NT2/D1 (cell line): ENCODE data around the gene TNFRSF17.

Source experiments
- DNase-seq: peaks from one replicate; pipeline ENCODE4 v3.0.0-alpha.2; 2011; ENCODE audit warnings: low read depth, low spot score
- H3K27me3 ChIP-seq: 2 replicates; pipeline ENCODE4 v1.6.0; 2011; ENCODE audit warnings: mild to moderate bottlenecking; ENCODE audit not compliant: insufficient read length, insufficient read depth
- H3K36me3 ChIP-seq: 2 replicates; pipeline ENCODE4 v1.6.1; 2011; ENCODE audit warnings: mild to moderate bottlenecking, low read length, mixed read lengths; ENCODE audit not compliant: insufficient read depth, insufficient read length
- H3K4me1 ChIP-seq: 2 replicates; pipeline ENCODE4 v1.5.1; 2011; ENCODE audit not compliant: insufficient read depth, insufficient read length
- H3K4me3 ChIP-seq: 2 replicates; pipeline ENCODE4 v1.5.1; 2011; ENCODE audit warnings: low read depth; ENCODE audit not compliant: insufficient read length
- H3K9ac ChIP-seq: 2 replicates; pipeline ENCODE4 v1.6.0; 2011; ENCODE audit warnings: low read depth; ENCODE audit not compliant: insufficient read length
- H3K9me3 ChIP-seq: 2 replicates; pipeline ENCODE4 v1.5.1; 2011; ENCODE audit warnings: mild to moderate bottlenecking, low read length; ENCODE audit not compliant: insufficient read depth
- SUZ12 ChIP-seq: IDR thresholded peaks from 2 replicates; pipeline ENCODE4 v1.6.1; 2011; ENCODE audit not compliant: insufficient read length, insufficient read depth; ENCODE audit errors: extremely low read depth
- YY1 ChIP-seq: IDR thresholded peaks from 2 replicates; pipeline ENCODE4 v1.6.1; 2011; ENCODE audit not compliant: insufficient read length, insufficient read depth
- ZNF274 ChIP-seq: IDR thresholded peaks from 2 replicates; pipeline ENCODE4 v1.6.1; 2011; ENCODE audit warnings: mild to moderate bottlenecking, low read depth, low read length

TNFRSF17 gene

GRCh38 chr16:11996433-11997330, 31.7 kb downstream of the TNFRSF17 start:
- H3K9me3 ChIP-seq = no peaks in the 10 kb centered on the region
- peaks cover 3% of the 10 kb centered on the region for H3K36me3 ChIP-seq
- H3K4me1 ChIP-seq = peaks cover 2% of the 10 kb centered on the region
- no peak overlapping the region for H3K9ac ChIP-seq
- H3K27me3 ChIP-seq = no peaks in the 10 kb centered on the region
- no peak for DNase-seq
- TF ChIP-seq SUZ12 (no peak), ZNF274 (no peak), YY1 (no peak)
- no peak overlapping the region for H3K4me3 ChIP-seq

- Histone ChIP-seq H3K4me1 (no peaks in the 10 kb centered on the region), H3K9me3 (no peaks in the 10 kb centered on the region), H3K36me3 (peaks cover 3% of the 10 kb centered on the region), H3K4me3 (no peak overlapping the region), H3K27me3 (no peaks in the 10 kb centered on the region), H3K9ac (no peak overlapping the region)
- TF ChIP-seq SUZ12 (no peak), YY1 (no peak), ZNF274 (no peak)
- no peak for DNase-seq
Observed at GRCh38 chr16:12000032-12000431, 35.0 kb downstream of the TNFRSF17 start.

GRCh38 chr16:12002447-12003006, 37.5 kb downstream of the TNFRSF17 start:
- TF ChIP-seq ZNF274 = no peak
- no peak for TF ChIP-seq YY1
- no peak for TF ChIP-seq SUZ12
- no peaks in the 10 kb centered on the region for H3K4me1 ChIP-seq
- peaks cover 3% of the 10 kb centered on the region for H3K36me3 ChIP-seq
- no peaks in the 10 kb centered on the region for H3K9me3 ChIP-seq
- H3K27me3 ChIP-seq = no peaks in the 10 kb centered on the region
- DNase-seq = no peak
- H3K4me3 ChIP-seq = no peak overlapping the region
- no peak overlapping the region for H3K9ac ChIP-seq

- H3K4me1 ChIP-seq = no peaks in the 10 kb centered on the region
- no peak for TF ChIP-seq YY1
- no peak for TF ChIP-seq SUZ12
- no peak for TF ChIP-seq ZNF274
- H3K4me3 ChIP-seq = no peak overlapping the region
- DNase-seq = no peak
- H3K9ac ChIP-seq = no peak overlapping the region
- no peaks in the 10 kb centered on the region for H3K36me3 ChIP-seq
- no peaks in the 10 kb centered on the region for H3K9me3 ChIP-seq
- no peaks in the 10 kb centered on the region for H3K27me3 ChIP-seq
Observed at GRCh38 chr16:12006637-12007036, 41.6 kb downstream of the TNFRSF17 start.

- no peak overlapping the region for H3K9ac ChIP-seq
- no peak overlapping the region for H3K4me3 ChIP-seq
- H3K27me3 ChIP-seq = no peaks in the 10 kb centered on the region
- H3K9me3 ChIP-seq = no peaks in the 10 kb centered on the region
- DNase-seq = no peak
- no peaks in the 10 kb centered on the region for H3K36me3 ChIP-seq
- TF ChIP-seq SUZ12 (no peak), ZNF274 (no peak), YY1 (no peak)
- no peaks in the 10 kb centered on the region for H3K4me1 ChIP-seq
Observed at GRCh38 chr16:12009462-12009861, 44.5 kb downstream of the TNFRSF17 start.

GRCh38 chr16:12009922-12010321, 44.9 kb downstream of the TNFRSF17 start:
- TF ChIP-seq SUZ12 = no peak
- no peak for TF ChIP-seq ZNF274
- TF ChIP-seq YY1 = no peak

More at GRCh38 chr16:12009922-12010321, 44.9 kb downstream of the TNFRSF17 start:
- DNase-seq = no peak
- no peak overlapping the region for H3K4me3 ChIP-seq
- no peaks in the 10 kb centered on the region for H3K36me3 ChIP-seq
- H3K27me3 ChIP-seq = no peaks in the 10 kb centered on the region
- no peaks in the 10 kb centered on the region for H3K4me1 ChIP-seq
- no peaks in the 10 kb centered on the region for H3K9me3 ChIP-seq
- H3K9ac ChIP-seq = no peak overlapping the region
